ENCODE data around the gene ST8SIA4. TPM values are rescaled to one million over a fixed set of nuclear protein-coding genes. Genes with fewer than 3 reads are reported as not detected.

The ST8SIA4 gene
- total RNA-seq, 4 donors from 2014 or later = 1.6 to 4.4 (median 2.8) TPM

GRCh38 chr5:100872408-100873190, 30.5 kb downstream of the ST8SIA4 start:
- H3K27ac ChIP-seq = no peak overlapping the region
- TF ChIP-seq CTCF (IDR thresholded peaks at IDR 0.05) (no peak), POLR2A (IDR thresholded peaks at IDR 0.05) (no peak)
- no peaks in the 10 kb centered on the region for H3K27me3 ChIP-seq
- no peaks in the 10 kb centered on the region for H3K4me1 ChIP-seq
- H3K36me3 ChIP-seq = no peaks in the 10 kb centered on the region
- H3K9me3 ChIP-seq = no peaks in the 10 kb centered on the region
- WGBS, 2 donors = 88 to 90% methylated on average over 2 of the region's 2 CpGs
- intact Hi-C loops (cut with DNase I) = no loop called here
- no peak overlapping the region for H3K4me3 ChIP-seq
- DNase-seq = no peak

- Histone ChIP-seq H3K27ac (no peak overlapping the region), H3K36me3 (no peaks in the 10 kb centered on the region), H3K9me3 (no peaks in the 10 kb centered on the region), H3K4me3 (no peak overlapping the region), H3K27me3 (no peaks in the 10 kb centered on the region), H3K4me1 (no peaks in the 10 kb centered on the region)
- TF ChIP-seq CTCF (IDR thresholded peaks at IDR 0.05) (no peak), POLR2A (IDR thresholded peaks at IDR 0.05) (no peak)
- DNase-seq = no peak
- WGBS, 2 donors = 84 to 90% methylated on average over 3 of the region's 3 CpGs
- intact Hi-C loops (cut with DNase I) = no loop called here
These were observed 36.0 kb downstream of the ST8SIA4 start for GRCh38 chr5:100867039-100867562.

GRCh38 chr5:100864931-100865330, 38.2 kb downstream of the ST8SIA4 start:
- TF ChIP-seq POLR2A (IDR thresholded peaks at IDR 0.05) (no peak), CTCF (IDR thresholded peaks at IDR 0.05) (no peak)
- no peak overlapping the region for H3K27ac ChIP-seq

GRCh38 chr5:100863739-100864138, 39.3 kb downstream of the ST8SIA4 start:
- no peaks in the 10 kb centered on the region for H3K4me1 ChIP-seq
- no peak for DNase-seq
- no peaks in the 10 kb centered on the region for H3K27me3 ChIP-seq
- H3K9me3 ChIP-seq = no peaks in the 10 kb centered on the region
- TF ChIP-seq POLR2A (IDR thresholded peaks at IDR 0.05) = no peak
- no peak for TF ChIP-seq CTCF (IDR thresholded peaks at IDR 0.05)
- 77 to 90% methylated on average over 2 of the region's 2 CpGs for WGBS, 2 donors
- H3K27ac ChIP-seq = no peak overlapping the region
- no peak overlapping the region for H3K4me3 ChIP-seq
- intact Hi-C loops (cut with DNase I) = no loop called here
- no peaks in the 10 kb centered on the region for H3K36me3 ChIP-seq

More at GRCh38 chr5:100864931-100865330, 38.2 kb downstream of the ST8SIA4 start:
- H3K27me3 ChIP-seq = no peaks in the 10 kb centered on the region
- H3K36me3 ChIP-seq = no peaks in the 10 kb centered on the region
- 64 to 78% methylated on average over 2 of the region's 2 CpGs for WGBS, 2 donors
- H3K9me3 ChIP-seq = no peaks in the 10 kb centered on the region
- H3K4me3 ChIP-seq = no peak overlapping the region
- no peak for DNase-seq
- H3K4me1 ChIP-seq = no peaks in the 10 kb centered on the region
- intact Hi-C loops (cut with DNase I) = no loop called here

- H3K36me3 ChIP-seq = no peaks in the 10 kb centered on the region
- no peak overlapping the region for H3K4me3 ChIP-seq
- TF ChIP-seq POLR2A (IDR thresholded peaks at IDR 0.05) = no peak
- TF ChIP-seq CTCF (IDR thresholded peaks at IDR 0.05) = no peak
- no peaks in the 10 kb centered on the region for H3K27me3 ChIP-seq
- no peaks in the 10 kb centered on the region for H3K4me1 ChIP-seq
- 86 to 88% methylated on average over 3 of the region's 3 CpGs for WGBS, 2 donors
- H3K9me3 ChIP-seq = no peaks in the 10 kb centered on the region
- no peak overlapping the region for H3K27ac ChIP-seq
- no peak for DNase-seq
- intact Hi-C loops (cut with DNase I) = no loop called here
These were observed 41.9 kb downstream of the ST8SIA4 start for GRCh38 chr5:100861148-100861547.

Data from esophagus squamous epithelium (tissue), 5 donors.